GM12878 (cell line): Measurements from ENCODE around the gene TXNDC12.

Source experiments
- POLR2AphosphoS5 ChIP-seq: IDR thresholded peaks from 2 replicates; pipeline ENCODE4 v1.6.1; 2011; ENCODE audit warnings: mild to moderate bottlenecking, low read length, inconsistent platforms
- RAD51 ChIP-seq: fragments of 450-650 bp; IDR thresholded peaks from 2 replicates; pipeline ENCODE4 v1.6.1; 2016; ENCODE audit warnings: moderate library complexity, mild to moderate bottlenecking, inconsistent platforms
- REST ChIP-seq: IDR thresholded peaks from 2 replicates; pipeline ENCODE4 v1.6.1; 2012; ENCODE audit warnings: mild to moderate bottlenecking, low read depth, low read length

GRCh38 chr1:51997974-51998382 is 57.0 kb downstream of the TXNDC12 start:
- TF ChIP-seq RAD51 (no peak), REST (no peak), POLR2AphosphoS5 (no peak)
